ENCODE measurements around the gene FDPS.
"Not testable (repeated sequence)": the region's sequence is repeated elsewhere in the genome, so short reads cannot be mapped to it uniquely, and the experiment has no call there.

The FDPS gene

DNA sequence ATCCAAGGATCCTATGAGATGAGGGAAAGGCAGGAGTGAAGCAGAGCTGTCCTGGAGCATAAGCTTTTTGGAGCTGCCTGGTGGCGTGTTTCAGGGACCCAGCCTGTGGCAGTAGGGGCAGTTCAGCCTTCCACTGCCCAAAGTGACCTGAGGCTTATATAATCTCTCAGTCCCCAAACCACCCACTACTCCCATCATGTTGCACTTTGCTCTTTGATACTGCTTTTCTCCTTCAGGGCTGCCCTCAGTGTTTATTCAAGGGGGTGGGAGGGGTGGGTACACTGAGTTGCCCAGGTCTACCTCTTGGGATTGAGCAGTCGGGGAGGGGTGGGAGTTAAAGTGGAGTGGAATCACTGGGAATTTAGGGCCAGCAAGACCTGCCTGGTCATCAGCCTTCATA, 22.1 kb upstream of the FDPS start:
- DNase-seq: no peak

- no peak for DNase-seq
Measured at GRCh38 chr1:155287987-155288543, 20.6 kb upstream of the FDPS start.

DNA sequence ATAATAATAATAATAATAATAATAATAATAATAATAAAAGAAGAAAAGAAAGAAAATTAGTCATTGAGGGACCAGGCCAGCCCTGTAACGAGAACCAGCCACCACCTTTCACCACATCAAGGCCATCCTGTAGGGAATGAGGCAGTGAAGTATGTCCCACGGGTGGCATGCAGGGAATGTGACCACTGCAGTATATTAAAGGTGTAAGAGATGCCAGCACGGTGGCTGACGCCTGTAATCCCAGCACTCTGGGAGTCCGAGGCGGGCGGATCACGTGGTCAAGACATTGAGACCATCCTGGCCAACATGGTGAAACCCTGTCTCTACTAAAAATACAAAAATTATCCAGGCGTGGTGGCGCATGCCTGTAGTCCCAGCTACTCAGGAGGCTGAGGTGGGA, 17.7 kb upstream of the FDPS start:
- not testable (repeated sequence) for DNase-seq

- DNase-seq: no peak
Measured at GRCh38 chr1:155293086-155293749, 15.4 kb upstream of the FDPS start.

- no peak for DNase-seq
Measured at GRCh38 chr1:155294520-155295182, 14.0 kb upstream of the FDPS start.

DNA sequence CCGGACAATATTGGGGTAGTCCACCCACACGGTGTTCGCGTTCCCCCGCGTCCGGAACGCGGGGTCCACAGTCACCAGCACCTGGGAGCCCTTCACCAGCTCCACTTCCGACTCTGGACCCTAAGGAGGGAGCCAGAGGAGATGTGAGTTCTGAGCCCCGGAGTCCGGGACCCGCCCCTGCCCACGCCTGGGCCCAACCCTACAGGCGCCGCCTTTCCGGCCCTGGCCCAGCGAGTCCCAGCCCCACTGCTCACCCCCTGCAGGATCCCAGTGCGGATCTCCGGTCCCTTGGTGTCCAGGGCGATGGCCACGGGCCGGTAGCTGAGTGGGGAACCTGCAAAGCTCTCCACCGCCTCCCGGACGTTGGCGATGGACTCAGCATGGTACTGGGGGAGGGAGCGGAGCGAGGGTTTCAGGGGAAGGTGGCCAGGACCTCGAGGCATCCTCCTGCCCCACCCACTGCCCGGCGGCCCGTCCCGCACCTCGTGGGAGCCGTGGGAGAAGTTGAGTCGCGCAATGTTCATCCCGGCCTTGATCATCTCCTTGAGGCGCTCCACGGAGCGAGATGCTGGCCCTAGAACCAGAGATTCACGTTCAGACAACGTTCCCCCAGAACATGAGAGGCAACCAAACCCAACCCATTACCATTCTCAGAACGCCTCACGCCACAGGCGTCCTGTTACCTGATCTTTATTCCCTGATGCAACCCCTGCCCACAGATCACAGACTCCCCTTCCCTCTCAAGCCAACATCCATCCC, 13.3 kb upstream of the FDPS start:
- DNase-seq: no peak

GRCh38 chr1:155295942-155296267, 12.8 kb upstream of the FDPS start:
- no peak for DNase-seq

DNA sequence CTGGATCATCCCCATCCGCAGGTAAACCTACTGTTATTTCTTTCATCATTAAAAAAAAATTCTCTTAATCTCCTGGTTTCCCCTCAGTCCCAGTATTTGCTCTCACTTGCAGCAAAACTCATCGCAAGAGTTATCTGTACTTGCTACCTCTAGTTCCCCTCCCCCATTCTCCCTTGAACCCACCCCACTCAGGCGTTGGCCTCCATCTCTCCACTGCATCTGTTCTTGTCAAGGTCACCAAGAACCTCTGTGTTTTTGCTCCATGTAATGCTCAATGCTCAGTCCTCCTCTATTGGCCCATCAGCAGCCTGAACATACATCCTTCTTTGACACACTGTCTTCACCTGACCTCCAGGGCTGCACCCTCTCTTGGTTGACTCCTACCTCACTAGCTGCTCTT, 12.0 kb upstream of the FDPS start:
- no peak for DNase-seq

DNA sequence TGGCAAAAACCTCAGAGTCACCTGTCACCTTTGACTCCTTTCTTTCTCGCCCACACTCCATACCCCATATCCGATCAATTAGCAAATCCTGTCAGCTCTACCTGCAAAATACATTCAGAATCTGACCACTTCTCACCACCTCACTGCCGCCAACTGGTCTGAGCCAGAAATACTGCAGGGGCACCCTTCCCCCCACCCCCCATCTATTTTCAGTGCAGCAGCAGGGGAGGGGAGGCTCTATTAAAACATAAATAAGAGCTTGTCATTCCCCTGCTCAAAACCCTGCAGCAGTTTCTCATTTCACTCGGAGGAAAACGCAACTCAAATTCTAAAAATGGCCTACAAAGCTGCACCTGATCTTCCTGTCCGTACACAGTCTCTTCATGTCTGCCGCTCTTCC, 11.3 kb upstream of the FDPS start:
- DNase-seq: no peak

DNA sequence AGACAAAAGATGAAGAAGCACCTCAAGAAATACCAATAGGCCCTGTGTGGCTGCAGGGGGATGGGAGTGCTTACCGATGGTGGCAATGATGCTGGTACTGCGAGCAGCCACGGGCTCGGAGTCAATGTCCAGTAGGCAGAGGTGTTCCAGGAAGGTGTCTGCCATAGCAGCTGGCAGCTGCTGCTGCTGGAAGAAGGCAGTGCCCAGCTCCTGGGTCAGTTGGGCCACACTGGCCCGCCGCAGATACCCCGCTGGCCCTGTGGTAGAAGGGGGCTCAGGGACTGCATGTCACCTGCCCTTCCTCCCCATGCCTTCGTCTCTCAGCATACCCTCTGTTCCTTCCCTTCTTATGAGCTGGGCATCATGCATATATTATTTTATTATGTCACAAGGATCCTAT, 8.6 kb upstream of the FDPS start:
- DNase-seq: no peak

DNA sequence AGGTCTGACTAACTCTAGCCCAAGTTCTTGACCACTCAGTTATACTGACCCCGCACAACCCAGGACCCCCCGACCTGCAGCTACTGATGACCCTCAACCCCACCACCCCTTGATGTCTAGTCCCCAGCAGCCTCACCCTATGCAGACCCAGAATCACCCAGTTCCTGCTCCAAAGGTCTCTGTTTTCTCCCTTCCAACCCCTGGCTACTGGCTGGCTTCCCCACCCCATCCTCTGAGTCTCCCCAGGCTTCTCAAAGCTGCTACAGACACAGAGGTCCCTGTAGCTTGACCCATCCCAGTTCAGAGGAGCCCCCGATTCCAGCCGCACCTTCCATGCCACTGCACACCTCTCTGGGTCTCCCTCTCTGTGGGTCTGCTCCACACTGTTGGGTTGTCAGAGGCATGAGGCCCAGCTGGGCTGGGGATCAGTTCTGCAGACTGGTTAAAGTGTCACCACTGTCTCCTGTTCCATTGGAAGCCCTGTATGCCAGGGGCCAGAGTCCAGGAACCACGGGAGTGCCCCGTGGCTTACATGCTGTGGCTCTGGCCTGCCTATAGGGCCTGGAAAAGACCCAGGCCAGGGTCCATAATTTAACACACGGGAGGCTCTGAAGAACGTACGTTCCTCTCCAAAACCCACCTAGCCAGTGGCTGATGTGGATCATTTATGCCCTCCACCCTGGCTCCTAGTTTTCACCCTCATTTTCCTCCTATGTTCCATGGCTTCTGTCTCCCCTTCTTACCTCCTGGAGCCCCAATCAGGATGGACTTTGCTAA, 7.9 kb upstream of the FDPS start:
- no peak for DNase-seq

- DNase-seq: no peak
Measured at GRCh38 chr1:155301342-155301841, 7.3 kb upstream of the FDPS start, which contains the start of gene PKLR. PKLR (minus strand) TSS chr1:155301438; CDS start chr1:155301395, 43 bp downstream.

- DNase-seq: no peak
Measured at GRCh38 chr1:155304558-155305063, 4.1 kb upstream of the FDPS start.

- DNase-seq: no peak
Measured at GRCh38 chr1:155305881-155306391, 2.7 kb upstream of the FDPS start.

DNA sequence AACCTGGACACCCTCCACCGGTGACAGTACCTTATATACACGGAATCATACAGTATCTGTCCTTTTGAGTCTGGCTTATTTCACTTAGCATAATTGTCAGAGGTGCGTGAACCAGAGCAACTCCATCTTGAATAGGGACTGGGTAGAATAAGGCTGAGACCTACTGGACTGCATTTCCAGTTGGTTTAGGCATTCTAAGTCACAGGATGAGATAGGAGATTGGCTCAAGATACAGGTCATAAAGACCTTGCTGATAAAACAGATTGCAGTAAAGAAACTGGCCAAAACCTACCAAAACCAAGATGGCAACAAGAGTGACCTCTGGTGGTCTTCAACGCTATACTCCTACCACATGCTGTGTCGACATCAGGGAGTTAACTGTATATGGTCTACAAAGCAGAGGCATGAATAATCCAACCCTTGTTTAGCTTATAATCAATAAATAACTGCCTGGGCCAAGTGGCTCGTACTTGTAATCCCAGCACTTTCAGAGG, 1.4 kb upstream of the FDPS start:
- no peak for DNase-seq

DNA sequence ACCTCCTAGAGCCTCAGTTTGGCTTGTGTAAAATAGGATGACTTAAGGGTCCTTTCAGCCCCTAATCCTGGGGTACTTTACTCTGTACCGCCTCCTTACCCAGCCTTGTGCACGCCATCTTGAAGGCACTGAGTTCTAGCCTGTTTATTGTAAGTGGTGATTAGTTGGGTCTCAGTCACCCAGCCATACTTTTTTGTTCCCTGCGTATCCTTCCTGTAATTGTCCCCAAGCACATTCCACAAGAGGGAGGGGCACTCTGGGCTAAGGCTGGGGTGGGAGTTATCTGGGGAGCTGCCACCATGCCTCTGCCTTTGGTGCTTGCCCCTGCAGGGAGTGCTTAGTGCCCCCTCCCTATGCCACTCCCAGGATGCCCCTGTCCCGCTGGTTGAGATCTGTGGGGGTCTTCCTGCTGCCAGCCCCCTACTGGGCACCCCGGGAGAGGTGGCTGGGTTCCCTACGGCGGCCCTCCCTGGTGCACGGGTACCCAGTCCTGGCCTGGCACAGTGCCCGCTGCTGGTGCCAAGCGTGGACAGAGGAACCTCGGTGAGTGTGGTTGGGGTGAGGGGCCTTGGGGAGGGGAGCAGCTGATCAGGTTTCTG, 856 bp downstream of the FDPS start:
- peak; percentile 33 for DNase-seq

GRCh38 chr1:155313261-155313660, 4.6 kb downstream of the FDPS start:
- DNase-seq: no peak

- no peak for DNase-seq
Measured at GRCh38 chr1:155316922-155317321, 8.3 kb downstream of the FDPS start.

DNA sequence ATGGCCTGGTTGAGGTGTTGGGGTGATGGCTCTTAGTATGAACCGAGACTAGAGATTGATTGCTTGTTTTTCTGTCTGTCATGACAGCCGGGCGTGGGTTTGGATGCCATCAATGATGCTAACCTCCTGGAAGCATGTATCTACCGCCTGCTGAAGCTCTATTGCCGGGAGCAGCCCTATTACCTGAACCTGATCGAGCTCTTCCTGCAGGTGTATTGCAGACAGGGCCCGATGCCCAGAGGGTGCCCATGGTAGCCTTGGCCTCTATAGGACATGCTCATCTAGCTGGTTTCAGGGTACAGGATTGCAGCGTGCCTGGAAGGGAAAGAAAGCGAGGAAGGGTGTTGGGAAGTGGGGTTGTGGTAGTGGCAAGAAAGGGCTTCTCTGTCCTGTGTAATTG, 9.4 kb downstream of the FDPS start:
- DNase-seq: no peak

- no peak for DNase-seq
Measured at GRCh38 chr1:155319536-155319935, 10.9 kb downstream of the FDPS start.

DNA sequence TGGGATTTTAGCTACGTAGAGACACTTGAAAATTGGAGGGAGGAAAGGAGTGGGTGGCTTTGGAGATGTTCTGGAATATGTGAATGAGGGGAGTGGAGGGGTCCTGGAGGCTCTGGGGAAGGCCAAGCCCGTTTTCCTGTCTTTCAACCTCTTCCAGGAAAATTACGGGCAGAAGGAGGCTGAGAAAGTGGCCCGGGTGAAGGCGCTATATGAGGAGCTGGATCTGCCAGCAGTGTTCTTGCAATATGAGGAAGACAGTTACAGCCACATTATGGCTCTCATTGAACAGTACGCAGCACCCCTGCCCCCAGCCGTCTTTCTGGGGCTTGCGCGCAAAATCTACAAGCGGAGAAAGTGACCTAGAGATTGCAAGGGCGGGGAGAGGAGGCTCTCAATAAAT, 11.6 kb downstream of the FDPS start:
- no peak for DNase-seq
